Measurements from ENCODE around the gene TMBIM4. TPM values are rescaled to one million over a fixed set of nuclear protein-coding genes. Genes with fewer than 3 reads are reported as not detected.

Gene TMBIM4
- total and polyA plus RNA-seq, 2 experiments from 2014 or later = 59.6 to 63.6 TPM

GRCh38 chr12:66156654-66157053 is 13.1 kb downstream of the TMBIM4 start (continued):
- TF ChIP-seq ZNF462 (CRISPR knock-in tag; IDR thresholded peaks at IDR 0.05) (no peak), ZNF331 (CRISPR knock-in tag; IDR thresholded peaks at IDR 0.05; ENCODE audit: low read depth) (no peak), EZH2 (IDR thresholded peaks at IDR 0.05; ENCODE audit: low read depth, unreplicated experiment) (no peak), JUNB (IDR thresholded peaks at IDR 0.05; ENCODE audit: unreplicated experiment) (no peak), POLR2AphosphoS5 (IDR thresholded peaks at IDR 0.05; ENCODE audit: low read depth) (no peak), CREB1 (CRISPR knock-in tag; IDR thresholded peaks at IDR 0.05; ENCODE audit: low read depth) (no peak), NANOG (IDR thresholded peaks at IDR 0.05; ENCODE audit: borderline replicate concordance) (no peak), EZH2phosphoT487 (IDR thresholded peaks at IDR 0.05; ENCODE audit: unreplicated experiment) (no peak), CTCF (conservative IDR thresholded peaks at IDR 0.05; ENCODE audit: low read depth in 2 of 2) (no peak), REST (IDR thresholded peaks at IDR 0.05; ENCODE audit: unreplicated experiment) (no peak), ETS1 (IDR thresholded peaks at IDR 0.05) (no peak)
